Cerebellar cortex (tissue), 1 donor: ENCODE data around the gene PUSL1.
A peak's percentile ranks its signal among the peaks of the same experiment; 100 is the strongest.

Experiments
- DNase-seq: peaks from one replicate; pipeline ENCODE4 v3.0.0-alpha.2; 2015; ENCODE audit warnings: low spot score

The PUSL1 gene, protein sequence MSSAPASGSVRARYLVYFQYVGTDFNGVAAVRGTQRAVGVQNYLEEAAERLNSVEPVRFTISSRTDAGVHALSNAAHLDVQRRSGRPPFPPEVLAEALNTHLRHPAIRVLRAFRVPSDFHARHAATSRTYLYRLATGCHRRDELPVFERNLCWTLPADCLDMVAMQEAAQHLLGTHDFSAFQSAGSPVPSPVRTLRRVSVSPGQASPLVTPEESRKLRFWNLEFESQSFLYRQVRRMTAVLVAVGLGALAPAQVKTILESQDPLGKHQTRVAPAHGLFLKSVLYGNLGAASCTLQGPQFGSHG

DNA sequence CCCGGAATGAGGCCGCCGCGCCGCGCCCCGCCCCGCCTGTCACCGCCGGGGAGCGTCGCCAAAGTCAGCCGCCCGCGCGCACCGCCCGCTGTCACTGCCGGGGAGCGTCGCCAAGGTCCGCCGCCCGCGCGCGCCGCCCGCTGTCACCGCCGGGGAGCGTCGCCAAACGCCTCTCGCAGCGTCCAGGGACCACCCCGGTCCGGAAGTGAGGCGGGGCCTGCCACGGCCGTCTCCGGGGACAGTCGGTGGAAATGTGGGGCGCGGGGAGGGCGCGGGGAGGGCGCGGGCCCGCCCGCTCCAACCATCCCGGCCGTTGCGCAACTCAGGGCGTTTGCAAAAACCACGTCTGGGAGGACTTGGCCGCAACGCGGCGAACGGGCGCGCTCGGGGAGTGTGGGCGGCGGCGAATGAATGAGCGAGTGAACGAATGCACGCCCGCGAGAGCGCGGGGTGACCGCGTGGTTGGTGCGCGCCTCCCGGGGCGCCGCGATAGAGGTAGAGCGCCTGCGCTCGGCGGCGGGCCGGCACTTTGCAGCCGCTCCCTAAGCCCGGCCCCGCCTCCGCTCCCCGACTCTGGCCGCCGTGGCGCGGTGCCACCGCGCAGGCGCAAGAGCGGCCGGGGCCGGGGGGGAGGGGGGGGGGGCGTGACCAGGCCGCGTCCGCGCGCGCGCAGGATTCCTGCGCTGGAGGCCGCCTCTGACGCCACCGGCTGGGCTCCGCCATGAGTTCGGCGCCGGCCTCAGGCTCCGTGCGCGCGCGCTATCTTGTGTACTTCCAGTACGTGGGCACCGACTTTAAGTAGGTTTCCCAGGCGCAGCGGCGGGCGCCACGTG lies at the start of gene PUSL1, which contains the start of gene ACAP3:
Gene PUSL1 (plus strand): TSS at position 675 of the 833 bp plus-strand sequence. CDS start 47 bp downstream, at position 722.
Gene ACAP3 (minus strand): TSS at position 8 of the 833 bp plus-strand sequence. CDS start 115 bp downstream, outside the sequence.
- DNase-seq: peak; percentile 84

DNA sequence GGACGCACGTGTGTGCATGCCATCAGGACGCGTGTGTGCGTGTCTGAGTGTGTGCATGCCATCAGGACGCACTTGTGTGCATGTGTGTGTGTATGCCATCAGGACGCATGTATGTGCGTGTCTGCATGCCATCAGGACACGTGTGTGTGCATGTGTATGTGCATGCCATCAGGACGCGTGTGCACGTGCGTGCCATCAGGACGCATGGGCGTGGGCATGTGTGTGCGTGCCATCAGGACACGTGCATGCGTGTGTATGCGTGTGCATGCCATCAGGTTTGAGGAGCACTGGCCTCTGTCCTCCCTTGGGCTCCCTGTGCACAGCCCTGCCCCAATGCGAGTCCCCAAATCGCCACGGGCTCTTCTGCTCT lies 49.3 kb upstream of the PUSL1 start:
- DNase-seq: no peak

DNA sequence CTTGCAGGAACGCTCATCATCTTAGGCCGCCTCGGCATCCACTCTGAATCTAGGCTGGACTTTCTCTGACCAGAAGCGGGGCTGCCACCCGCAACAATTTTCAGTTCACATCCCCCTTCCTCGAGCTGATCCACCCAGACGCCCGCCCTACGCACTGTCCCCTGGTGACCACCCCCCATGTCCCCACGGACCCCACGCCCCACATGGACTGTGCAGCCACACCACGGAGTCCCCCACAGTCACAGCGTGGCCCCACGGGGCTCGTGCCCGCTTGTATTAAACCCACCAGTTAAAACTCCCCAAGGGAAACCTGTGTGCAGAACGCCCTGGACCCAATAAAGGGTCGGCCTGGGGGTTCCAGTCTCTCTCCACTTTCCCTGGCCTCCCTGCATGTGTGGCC lies 48.9 kb upstream of the PUSL1 start:
- DNase-seq: no peak

DNA sequence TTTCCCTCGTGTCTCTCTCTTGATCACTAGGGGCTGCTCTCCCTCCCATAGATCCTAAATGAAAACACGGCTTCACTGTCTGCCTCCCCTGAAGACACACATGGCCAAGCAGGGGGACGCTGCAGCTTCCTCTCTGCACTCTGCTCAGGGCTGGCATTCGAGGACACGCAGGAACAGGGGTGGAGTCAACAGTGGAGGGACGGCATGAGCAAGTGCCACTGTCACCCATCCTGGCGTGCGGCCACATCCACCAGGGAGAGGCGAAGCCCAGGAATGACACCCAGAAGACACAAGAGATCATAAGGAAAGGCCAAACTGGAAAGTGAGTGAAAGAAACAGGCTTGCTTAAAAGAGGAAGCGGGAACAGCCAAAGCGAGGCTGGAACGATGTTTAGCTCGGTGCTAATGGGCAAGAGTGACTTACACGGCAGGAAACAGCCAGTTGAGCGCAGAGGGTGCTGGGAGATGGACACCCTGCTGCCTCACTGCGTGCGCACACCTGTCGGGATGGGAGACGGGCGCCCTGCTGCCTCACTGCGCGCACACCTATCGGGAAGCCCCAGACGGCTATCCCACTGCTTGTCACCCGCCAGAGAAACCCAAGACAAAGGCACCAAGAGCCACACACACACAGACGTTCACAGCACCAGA lies 48.3 kb upstream of the PUSL1 start:
- no peak for DNase-seq

DNA sequence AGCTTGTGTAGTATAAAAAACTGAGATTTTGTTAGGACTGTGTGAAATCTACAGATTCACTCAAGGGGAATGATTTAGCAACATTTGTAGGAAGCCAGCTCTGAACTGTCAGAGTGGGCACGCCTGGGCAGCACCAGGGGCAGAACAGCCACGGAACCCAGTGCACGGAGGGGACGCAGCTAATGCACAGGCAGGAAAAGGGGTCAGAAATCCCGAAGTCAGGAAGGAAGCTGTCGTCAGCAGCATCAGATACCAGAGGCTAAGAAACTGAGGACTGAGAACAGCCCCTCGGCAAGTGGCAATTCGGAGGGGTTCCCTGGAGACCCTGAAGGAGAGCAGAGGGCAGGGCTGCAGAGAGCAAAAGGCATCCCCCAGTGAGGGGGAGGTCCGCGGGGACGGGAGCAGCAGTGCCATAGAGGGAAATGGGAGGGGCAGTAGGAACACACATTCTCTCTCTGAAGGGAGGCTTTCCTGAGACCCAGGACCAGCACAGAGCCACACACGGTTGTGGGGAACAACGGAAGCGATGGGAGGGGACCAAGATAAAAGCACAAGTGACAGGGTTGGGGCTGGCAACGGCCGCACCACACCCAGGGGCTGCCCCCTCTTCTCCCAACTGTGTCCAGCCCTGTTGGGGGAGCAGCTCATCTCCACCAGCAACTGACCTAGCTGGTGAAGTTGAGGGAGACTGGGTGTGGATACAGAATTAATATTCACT lies 47.4 kb upstream of the PUSL1 start:
- no peak for DNase-seq

DNA sequence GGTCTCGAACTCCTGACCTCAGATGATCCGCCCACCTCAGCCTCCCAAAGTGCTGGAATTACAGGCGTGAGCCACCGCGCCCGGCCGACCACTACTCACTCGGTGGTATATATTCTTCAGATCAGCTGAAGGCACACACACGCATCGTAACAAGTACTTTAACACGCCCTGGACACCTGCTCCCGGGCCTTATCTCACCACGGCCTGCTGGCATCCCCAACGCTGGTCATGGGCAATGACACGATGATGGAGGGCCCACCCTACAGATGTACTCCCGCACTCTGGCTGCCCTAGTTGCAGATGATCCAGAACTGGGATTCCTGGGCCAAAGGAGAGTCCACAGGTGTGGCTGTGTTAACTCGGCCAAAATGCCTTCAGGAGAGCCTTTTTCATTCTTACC lies 46.3 kb upstream of the PUSL1 start:
- no peak for DNase-seq

DNA sequence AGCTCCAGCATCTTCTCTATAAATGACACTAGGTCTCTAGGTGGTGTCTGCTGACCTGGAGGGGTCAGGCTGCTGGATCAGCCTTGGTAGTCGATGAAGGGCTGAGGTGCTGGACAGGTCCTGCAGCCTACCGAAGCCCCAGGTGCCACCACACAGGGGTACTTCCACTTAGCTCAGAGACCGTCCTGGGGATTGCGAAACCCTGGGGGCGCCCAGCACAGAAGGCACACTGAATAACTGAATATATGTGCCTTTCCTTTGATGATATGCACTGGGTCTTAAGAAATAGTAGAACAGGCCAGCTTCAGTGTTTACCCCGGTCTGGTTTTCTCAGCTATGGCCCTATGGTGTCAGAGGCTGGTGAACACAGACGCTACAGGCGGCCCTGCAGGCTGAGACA lies 45.6 kb upstream of the PUSL1 start:
- no peak for DNase-seq

DNA sequence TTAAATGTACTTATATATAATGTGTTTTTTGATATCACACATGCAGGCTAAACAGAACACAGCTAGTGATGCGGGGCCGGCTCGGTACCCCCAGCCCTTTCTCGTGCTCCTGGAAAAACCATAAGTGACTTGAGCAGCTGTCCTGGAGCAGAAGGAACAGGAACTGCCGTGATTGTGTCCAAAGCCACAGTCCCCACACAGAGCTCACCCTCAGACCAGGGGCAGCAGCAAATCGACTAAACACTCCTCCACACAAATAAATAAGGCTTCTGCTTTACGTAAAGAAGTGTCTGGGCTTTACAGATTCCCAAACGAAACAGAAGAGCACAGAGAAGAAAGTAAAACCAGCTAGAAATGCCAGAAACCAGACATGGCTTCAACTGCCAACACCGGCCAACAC lies 44.4 kb upstream of the PUSL1 start:
- DNase-seq: no peak

DNA sequence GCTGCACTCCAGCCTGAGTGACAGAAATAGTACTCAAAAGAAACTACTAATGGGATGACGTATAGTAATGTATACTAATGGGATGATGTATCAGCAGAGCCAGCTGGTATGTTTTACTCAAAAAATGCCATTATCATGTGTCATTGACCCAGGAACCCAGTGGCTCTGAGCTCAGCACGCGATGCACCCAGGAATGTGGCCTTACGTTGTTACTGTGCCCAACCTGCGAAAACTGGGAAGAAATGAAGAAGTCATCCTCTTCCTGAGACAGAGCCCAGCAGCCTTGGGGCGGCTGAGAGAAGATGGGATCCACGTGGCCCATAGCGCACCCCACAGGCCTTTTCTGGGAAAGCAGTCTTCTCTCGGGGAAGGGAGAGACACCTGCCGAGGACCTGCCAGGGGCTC lies 43.5 kb upstream of the PUSL1 start:
- no peak for DNase-seq

DNA sequence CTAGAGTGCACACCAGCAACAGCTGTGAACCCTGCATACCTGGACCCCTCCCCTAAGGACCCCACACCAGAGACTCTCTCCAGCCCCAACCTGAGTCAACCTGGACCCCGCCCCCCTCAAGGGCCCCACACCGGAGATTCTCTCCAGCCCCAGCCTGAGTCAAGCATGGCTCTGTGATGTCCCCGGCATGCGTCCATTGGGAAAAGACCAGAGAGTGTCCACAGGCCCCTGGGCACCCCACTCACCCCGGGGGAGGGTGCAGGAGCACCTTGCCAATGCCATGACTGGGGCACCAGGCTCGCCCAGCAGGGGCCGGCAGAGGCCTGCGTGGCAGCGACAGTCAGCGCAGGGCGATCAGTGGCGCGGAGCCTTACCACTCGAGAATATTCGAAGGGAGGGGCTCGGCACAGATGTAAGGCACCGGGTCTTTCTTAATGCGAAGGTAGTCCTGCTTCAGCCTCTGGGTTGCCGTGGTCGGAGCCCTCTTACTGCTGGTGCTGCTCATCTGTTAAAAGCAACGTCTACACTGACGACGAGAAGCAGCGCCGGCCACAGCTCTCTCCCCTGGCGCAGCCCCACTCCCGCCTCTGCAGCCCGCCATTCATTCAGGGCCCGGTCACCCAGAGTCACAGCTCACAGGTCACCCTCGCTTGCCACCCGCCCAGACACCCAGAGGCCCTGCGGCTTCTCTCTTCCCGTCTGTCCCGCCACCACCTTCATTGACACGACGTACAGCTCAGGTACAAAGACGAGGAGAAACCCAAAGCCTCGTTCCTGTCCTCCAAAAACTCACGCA lies 40.7 kb upstream of the PUSL1 start:
- DNase-seq: no peak

DNA sequence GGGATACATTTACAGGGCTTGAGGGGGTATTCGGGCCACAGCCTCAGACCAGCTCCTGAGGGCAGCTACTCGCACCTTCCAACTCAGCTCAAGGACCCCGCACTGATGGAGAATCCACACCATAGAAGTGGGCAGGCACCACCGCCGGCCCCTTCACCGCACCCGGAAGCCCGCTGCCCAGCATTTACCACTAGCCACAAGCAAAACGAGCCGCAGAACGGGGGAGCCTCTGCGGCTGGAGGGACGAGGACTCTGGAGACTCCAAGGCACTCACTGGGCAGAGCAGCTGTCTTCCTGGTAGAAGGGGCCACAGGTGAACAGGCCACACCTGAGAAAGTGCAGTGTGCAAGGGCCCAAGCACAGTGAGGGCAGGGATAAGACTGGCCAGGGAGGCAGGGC lies 40.1 kb upstream of the PUSL1 start:
- no peak for DNase-seq

DNA sequence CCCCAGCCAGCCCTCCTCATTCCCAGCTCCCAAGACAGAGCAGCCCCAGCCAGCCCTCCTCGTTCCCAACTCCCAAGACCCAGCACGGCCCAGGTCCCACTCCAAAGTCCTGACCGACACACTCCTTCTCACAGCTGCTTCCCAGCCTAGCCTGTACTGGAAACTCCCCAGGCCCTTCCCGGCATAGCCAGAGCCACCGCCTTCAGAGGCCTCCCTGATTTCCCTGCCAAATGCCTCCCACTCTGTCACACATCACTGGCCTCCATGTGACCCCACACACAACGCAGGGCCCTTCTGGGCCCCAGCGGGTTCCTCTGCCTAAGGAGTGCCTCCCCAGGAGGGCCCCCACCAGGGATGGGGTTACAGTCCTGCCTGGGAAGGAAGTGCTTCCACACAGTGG lies 37.6 kb upstream of the PUSL1 start:
- no peak for DNase-seq

DNA sequence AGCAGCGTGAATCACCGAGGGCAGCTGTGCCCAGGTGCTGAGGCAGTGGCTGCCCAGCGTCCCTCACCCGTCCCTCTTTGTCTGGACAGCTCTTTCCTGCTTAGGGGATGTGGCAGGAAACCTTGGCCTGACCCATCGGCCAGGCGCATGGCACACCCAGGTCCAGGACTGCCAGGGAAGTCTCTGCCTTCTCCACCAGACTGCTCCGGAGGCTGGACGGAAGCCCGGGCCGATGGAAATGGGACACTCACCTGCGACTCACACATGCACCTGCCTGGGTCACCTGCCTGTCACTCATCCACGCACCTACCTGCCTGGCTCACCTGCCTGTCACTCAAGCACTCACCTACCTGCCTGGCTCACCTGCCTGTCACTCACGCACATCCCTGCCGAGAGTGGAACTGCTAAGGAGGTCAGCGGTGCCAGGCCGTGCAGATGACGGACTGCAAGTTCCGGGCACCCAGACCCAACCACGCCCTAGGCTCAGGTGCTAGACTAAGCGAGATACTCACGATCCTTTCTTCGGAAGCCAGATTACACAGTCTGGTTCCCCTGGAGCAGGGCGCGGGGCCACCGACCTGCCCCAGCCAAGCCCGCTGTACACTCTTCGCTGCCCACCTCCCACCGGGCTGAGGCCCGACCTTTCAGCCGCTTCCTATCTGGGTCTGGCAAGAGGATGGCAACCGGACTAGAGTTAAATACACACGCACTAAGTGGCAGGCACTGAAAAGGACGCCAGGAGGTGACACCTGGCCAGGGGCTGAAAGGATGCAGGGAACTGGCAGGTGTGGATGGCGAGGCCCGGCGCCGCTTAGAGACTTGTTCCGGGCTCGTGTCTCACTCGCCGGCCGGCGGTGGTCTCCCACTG lies 35.8 kb upstream of the PUSL1 start:
- no peak for DNase-seq

DNA sequence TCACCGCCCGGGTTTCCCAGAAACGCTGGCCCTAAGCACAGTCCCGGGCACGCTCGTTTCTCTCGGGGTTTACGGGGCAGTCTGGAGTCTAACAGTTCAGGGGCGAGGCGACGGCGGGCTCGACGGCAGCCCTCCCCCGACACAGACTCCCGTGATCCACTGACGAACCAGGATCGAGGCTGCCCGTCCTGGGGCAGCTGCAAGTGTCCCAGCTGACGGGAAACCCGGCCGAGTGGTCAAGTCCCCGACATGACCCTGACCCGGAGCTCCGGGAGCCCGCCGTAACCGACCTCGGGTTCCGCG lies 35.2 kb upstream of the PUSL1 start:
- DNase-seq: no peak

DNA sequence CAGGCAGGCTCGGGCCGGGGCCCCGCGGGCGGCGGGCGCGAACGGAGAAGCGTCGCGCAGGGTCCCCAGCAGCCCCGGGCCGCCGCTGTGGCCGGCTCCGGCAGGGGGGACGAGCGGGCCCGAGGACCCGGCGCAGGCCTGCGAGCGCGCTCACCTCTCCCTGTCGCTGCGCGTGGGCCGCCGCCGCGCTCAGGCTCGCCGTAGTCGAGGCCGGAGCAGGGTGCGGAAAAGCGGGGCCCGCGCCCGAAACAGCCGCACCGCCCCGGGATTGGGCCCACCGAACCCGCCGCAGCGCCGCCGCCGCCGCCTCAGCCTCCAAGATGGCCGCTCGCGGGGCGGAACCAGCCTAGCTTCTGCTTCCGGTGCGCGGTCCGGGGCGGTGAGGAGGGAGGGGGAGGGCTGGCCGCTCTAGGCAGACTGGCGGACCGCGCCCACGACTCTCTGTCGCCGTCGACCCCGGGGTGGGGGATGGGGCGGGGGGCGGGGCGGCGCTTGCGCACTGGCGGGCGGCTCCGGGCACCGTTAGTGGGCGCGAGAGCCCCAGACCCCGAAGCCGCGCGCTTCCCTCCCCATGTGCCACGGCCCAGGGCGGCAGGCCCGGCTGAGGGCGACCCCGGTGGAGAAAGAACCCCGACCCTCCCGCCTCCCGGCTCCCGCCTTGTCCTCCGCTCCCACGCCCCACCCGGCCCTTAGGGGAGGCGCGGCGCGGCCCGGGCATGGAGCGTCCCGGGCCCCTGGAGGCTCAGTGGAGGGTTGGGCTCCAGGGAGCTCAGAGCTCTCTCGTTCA lies 34.7 kb upstream of the PUSL1 start, which contains the start of gene UBE2J2:
Gene UBE2J2 (minus strand): TSS at position 343 of the 787 bp plus-strand sequence. CDS start 5,862 bp downstream, outside the sequence.
- DNase-seq: peak; percentile 88

DNA sequence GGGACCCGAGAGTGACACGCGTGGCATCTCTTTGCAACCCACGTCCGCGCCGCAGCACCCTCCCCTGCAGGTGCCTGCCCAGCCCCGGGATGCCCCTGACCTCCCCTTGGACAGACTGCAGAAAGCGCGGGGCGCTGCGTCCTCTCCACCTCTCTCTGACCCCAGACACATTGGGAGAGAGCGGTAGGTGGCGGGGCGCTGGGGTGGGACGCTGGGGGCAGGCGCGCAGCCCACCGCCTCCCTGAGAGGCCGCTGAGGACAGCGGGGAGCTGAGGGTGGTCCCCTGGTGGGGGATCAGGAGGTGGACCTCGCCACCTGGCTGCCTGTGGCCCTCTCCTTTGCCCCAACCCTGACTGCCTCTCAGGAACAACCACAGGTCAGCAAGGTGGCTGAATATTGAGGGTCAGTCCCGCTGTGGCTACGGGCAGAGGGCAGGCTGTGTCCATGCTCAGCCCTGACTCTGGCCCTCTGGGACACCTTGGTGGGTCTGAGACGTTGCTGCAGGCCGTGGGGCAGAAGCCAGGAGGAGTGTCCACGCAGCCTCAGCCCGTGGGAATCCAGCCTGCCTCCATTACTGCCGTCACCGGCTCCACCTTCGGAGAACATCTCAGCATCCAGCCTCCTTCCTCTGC lies 34.0 kb upstream of the PUSL1 start:
- peak; percentile 8 for DNase-seq

DNA sequence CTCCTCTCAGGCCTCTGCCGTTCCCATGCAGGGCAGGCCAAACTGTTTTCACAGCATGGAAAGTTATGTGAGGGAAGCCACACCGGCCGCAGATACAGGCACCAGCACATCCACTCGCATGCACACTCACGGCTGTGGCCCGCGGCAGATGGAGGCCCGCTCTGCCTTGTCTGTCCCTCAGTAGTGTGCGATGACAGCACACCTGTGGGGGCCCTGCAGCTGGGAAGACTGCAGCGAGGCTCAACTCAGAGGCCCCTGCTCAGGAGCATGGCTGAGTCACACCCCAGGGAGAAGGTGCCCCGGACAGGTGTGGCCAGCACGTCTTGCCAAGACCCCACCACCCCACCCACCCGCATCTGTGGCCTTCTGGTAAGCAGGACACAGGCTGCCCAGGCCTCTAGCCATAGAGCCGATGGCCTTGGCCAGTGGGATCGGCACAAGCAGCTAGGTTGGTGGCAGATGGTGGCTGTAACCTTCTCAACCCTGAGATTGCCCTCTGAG lies 33.4 kb upstream of the PUSL1 start:
- DNase-seq: no peak

DNA sequence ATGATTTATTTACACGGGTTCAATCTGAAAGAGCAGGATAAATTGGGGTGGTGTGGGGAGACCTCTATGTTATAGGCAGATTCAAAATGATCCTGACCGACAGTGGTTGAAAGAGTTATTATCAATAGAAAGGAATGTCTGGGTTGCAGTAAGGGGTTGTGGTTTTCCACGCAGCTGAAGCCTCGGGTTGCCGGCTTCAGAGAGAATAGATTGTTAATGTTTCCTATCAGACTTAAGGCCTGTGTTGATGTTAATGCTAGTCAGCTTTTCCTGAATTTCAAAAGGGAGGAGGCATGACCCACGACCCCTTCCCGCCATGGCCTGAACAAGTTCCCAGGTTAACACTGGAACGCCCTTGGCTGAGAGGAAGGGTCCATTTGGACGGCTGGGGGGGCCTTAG lies 32.6 kb upstream of the PUSL1 start:
- DNase-seq: no peak

DNA sequence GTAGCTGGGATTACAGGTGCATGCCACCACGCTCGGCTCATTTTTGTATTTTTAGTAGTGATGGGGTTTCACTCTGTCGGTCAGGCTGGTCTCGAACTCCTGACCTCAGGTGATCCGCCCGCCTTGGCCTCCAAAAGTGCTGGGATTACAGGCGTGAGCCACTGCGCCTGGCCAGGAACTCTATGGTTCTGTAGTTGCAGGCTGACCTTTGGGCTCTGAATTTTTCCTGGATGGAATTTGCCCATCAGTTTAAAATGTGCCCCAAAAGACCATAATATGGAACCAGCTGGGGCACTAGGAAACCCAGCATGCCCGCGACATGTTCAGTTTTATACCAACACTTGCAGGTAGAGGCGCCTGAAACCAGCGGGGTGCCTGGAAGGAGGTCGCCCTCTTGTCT lies 29.8 kb upstream of the PUSL1 start:
- no peak for DNase-seq
